Mesendoderm (in vitro differentiated cells): Measurements from ENCODE around the gene PLXNC1.

Experiments
- DNase-seq: peaks from one replicate; pipeline ENCODE4 v3.0.0; 2013
- H2AK5ac ChIP-seq: 2 replicates; pipeline ENCODE4 v1.6.1; 2013; ENCODE audit warnings: low read length, inconsistent platforms
- H2BK120ac ChIP-seq: 2 replicates; pipeline ENCODE4 v1.6.1; 2013; ENCODE audit warnings: low read depth, mild to moderate bottlenecking, low read length, moderate library complexity, mixed read lengths
- H2BK15ac ChIP-seq: replicated peaks from 2 replicates; pipeline ENCODE4 v1.6.1; 2013; ENCODE audit warnings: low read depth, mild to moderate bottlenecking, moderate library complexity
- H2BK5ac ChIP-seq: 2 replicates; pipeline ENCODE4 v1.6.1; 2013; ENCODE audit warnings: low read length, inconsistent platforms
- H3K18ac ChIP-seq: 2 replicates; pipeline ENCODE4 v1.6.1; 2013; ENCODE audit warnings: mild to moderate bottlenecking, low read length, mixed read lengths
- H3K23ac ChIP-seq: one replicate; pipeline ENCODE4 v1.6.1; 2013; ENCODE audit warnings: low read length
- H3K27ac ChIP-seq: 2 replicates; pipeline ENCODE4 v1.5.1; 2013; ENCODE audit warnings: low read depth, mild to moderate bottlenecking, inconsistent platforms, low read length, moderate library complexity
- H3K27me3 ChIP-seq: 2 replicates; pipeline ENCODE4 v1.6.1; 2013; ENCODE audit warnings: low read length, control low read depth, mild to moderate bottlenecking, inconsistent platforms; ENCODE audit not compliant: insufficient read depth, poor library complexity
- H3K36me3 ChIP-seq: 2 replicates; pipeline ENCODE4 v1.6.1; 2013; ENCODE audit warnings: low read length, inconsistent platforms; ENCODE audit not compliant: control insufficient read depth, insufficient read depth
- H3K4ac ChIP-seq: one replicate; pipeline ENCODE4 v1.6.1; 2013; ENCODE audit warnings: low read depth, mild to moderate bottlenecking, low read length, moderate library complexity
- H3K4me1 ChIP-seq: 2 replicates; pipeline ENCODE4 v1.6.1; 2013; ENCODE audit warnings: low read depth, low read length, inconsistent platforms; ENCODE audit not compliant: control insufficient read depth
- H3K4me2 ChIP-seq: 2 replicates; pipeline ENCODE4 v1.6.1; 2013; ENCODE audit warnings: low read length
- H3K4me3 ChIP-seq: 2 replicates; pipeline ENCODE4 v1.5.1; 2013; ENCODE audit warnings: mild to moderate bottlenecking, low read length
- H3K56ac ChIP-seq: one replicate; pipeline ENCODE4 v1.6.1; 2013; ENCODE audit warnings: low read length
- H3K79me1 ChIP-seq: 2 replicates; pipeline ENCODE4 v1.6.1; 2013; ENCODE audit warnings: low read length, inconsistent platforms
- H3K79me2 ChIP-seq: 2 replicates; pipeline ENCODE4 v1.6.1; 2013; ENCODE audit warnings: mild to moderate bottlenecking, low read length; ENCODE audit not compliant: control insufficient read depth, insufficient read depth
- H3K9ac ChIP-seq: 2 replicates; pipeline ENCODE4 v1.6.1; 2013; ENCODE audit warnings: low read length, inconsistent platforms
- H4K5ac ChIP-seq: one replicate; pipeline ENCODE4 v1.6.1; 2013; ENCODE audit warnings: low read length
- H4K8ac ChIP-seq: one replicate; pipeline ENCODE4 v1.6.1; 2013; ENCODE audit warnings: low read depth, mild to moderate bottlenecking, control low read depth, low read length, moderate library complexity
- WGBS: extraction: QIAGEN DNeasy Blood & Tissue Kit; methylation state at CpG from one replicate; pipeline ENCODE4 v1.1.7; 2013; ENCODE audit warnings: low lambda C conversion rate, missing lambda C conversion rate; ENCODE audit not compliant: insufficient coverage; ENCODE audit errors: extremely low coverage; 5-methylcytosine and 5-hydroxymethylcytosine counted together

Gene PLXNC1

GRCh38 chr12:94169966-94170689 is 21.8 kb downstream of the PLXNC1 start:
- no peak overlapping the region for H3K4ac ChIP-seq
- no peaks in the 10 kb centered on the region for H3K79me2 ChIP-seq
- no peak overlapping the region for H3K4me2 ChIP-seq
- no peak overlapping the region for H4K8ac ChIP-seq
- no CpG with 5 or more reads among the region's 6 CpGs for WGBS
- no peak overlapping the region for H3K27ac ChIP-seq
- H2BK120ac ChIP-seq = no peak overlapping the region
- no peaks in the 10 kb centered on the region for H3K4me1 ChIP-seq
- no peak overlapping the region for H2BK15ac ChIP-seq
- H3K18ac ChIP-seq = no peak overlapping the region
- no peak overlapping the region for H3K23ac ChIP-seq
- no peak overlapping the region for H3K56ac ChIP-seq
- H3K4me3 ChIP-seq = no peak overlapping the region
- H3K36me3 ChIP-seq = no peaks in the 10 kb centered on the region
- H3K27me3 ChIP-seq = no peaks in the 10 kb centered on the region
- no peaks in the 10 kb centered on the region for H3K79me1 ChIP-seq
- DNase-seq = no peak
- no peak overlapping the region for H4K5ac ChIP-seq
- H2AK5ac ChIP-seq = no peak overlapping the region
- no peak overlapping the region for H2BK5ac ChIP-seq
- no peak overlapping the region for H3K9ac ChIP-seq

GRCh38 chr12:94170690-94171594 is 22.6 kb downstream of the PLXNC1 start:
- Histone ChIP-seq H3K27ac (no peak overlapping the region), H3K4ac (no peak overlapping the region), H3K79me1 (no peaks in the 10 kb centered on the region), H3K23ac (no peak overlapping the region), H3K4me2 (no peak overlapping the region), H2AK5ac (no peak overlapping the region), H3K9ac (no peak overlapping the region), H3K56ac (no peak overlapping the region), H3K36me3 (no peaks in the 10 kb centered on the region), H4K5ac (no peak overlapping the region), H2BK120ac (peak overlapping the region; percentile 2), H3K79me2 (no peaks in the 10 kb centered on the region), H2BK5ac (no peak overlapping the region), H2BK15ac (no peak overlapping the region), H3K27me3 (no peaks in the 10 kb centered on the region), H3K18ac (no peak overlapping the region), H4K8ac (no peak overlapping the region), H3K4me1 (no peaks in the 10 kb centered on the region), H3K4me3 (no peak overlapping the region)
- no CpG with 5 or more reads among the region's 14 CpGs for WGBS
- no peak for DNase-seq

GRCh38 chr12:94171595-94171930 is 23.2 kb downstream of the PLXNC1 start:
- H3K27ac ChIP-seq = no peak overlapping the region
- no peak overlapping the region for H2BK15ac ChIP-seq
- no peak overlapping the region for H3K23ac ChIP-seq
- H4K5ac ChIP-seq = no peak overlapping the region
- no peak overlapping the region for H4K8ac ChIP-seq
- no peak overlapping the region for H3K9ac ChIP-seq
- no peak overlapping the region for H3K56ac ChIP-seq
- H3K4me1 ChIP-seq = no peaks in the 10 kb centered on the region
- no CpG with 5 or more reads among the region's 5 CpGs for WGBS
- H2AK5ac ChIP-seq = no peak overlapping the region
- no peak overlapping the region for H3K18ac ChIP-seq
- H3K4me2 ChIP-seq = no peak overlapping the region
- H3K36me3 ChIP-seq = no peaks in the 10 kb centered on the region
- H2BK120ac ChIP-seq = no peak overlapping the region
- no peak overlapping the region for H3K4ac ChIP-seq
- no peaks in the 10 kb centered on the region for H3K79me2 ChIP-seq
- DNase-seq = peak; percentile 89
- no peak overlapping the region for H3K4me3 ChIP-seq
- H3K79me1 ChIP-seq = no peaks in the 10 kb centered on the region
- H2BK5ac ChIP-seq = no peak overlapping the region
- no peaks in the 10 kb centered on the region for H3K27me3 ChIP-seq

GRCh38 chr12:94172031-94172430 is 23.7 kb downstream of the PLXNC1 start:
- WGBS = no CpG with 5 or more reads among the region's 5 CpGs
- H3K27me3 ChIP-seq = no peaks in the 10 kb centered on the region
- peak; percentile 59 for DNase-seq

GRCh38 chr12:94172973-94173372 is 24.6 kb downstream of the PLXNC1 start:
- DNase-seq = no peak
- Histone ChIP-seq H3K4me2 (no peak overlapping the region), H4K8ac (no peak overlapping the region), H3K4me1 (no peaks in the 10 kb centered on the region), H4K5ac (no peak overlapping the region), H2BK5ac (no peak overlapping the region), H3K18ac (no peak overlapping the region), H3K56ac (no peak overlapping the region), H3K9ac (no peak overlapping the region), H2BK15ac (no peak overlapping the region), H2BK120ac (no peak overlapping the region), H3K79me1 (no peaks in the 10 kb centered on the region), H3K79me2 (no peaks in the 10 kb centered on the region), H2AK5ac (no peak overlapping the region), H3K27me3 (no peaks in the 10 kb centered on the region), H3K27ac (no peak overlapping the region), H3K4ac (no peak overlapping the region), H3K23ac (no peak overlapping the region), H3K4me3 (no peak overlapping the region), H3K36me3 (no peaks in the 10 kb centered on the region)
- WGBS = no CpG with 5 or more reads among the region's 9 CpGs

More at GRCh38 chr12:94172031-94172430, 23.7 kb downstream of the PLXNC1 start:
- Histone ChIP-seq H3K18ac (no peak overlapping the region), H3K79me2 (no peaks in the 10 kb centered on the region), H2AK5ac (no peak overlapping the region), H2BK120ac (no peak overlapping the region), H2BK15ac (no peak overlapping the region), H3K79me1 (no peaks in the 10 kb centered on the region), H3K4ac (no peak overlapping the region), H3K27ac (no peak overlapping the region), H3K4me1 (no peaks in the 10 kb centered on the region), H4K5ac (no peak overlapping the region), H3K23ac (no peak overlapping the region), H3K4me3 (no peak overlapping the region), H3K9ac (no peak overlapping the region), H4K8ac (no peak overlapping the region), H3K36me3 (no peaks in the 10 kb centered on the region), H3K56ac (no peak overlapping the region), H3K4me2 (no peak overlapping the region), H2BK5ac (no peak overlapping the region)
